HL-60 (cell line): ENCODE data around the gene CAGE1.

Source experiments
- CTCF ChIP-seq: IDR thresholded peaks from one replicate; pipeline ENCODE4 v1.5.1; 2011; ENCODE audit warnings: low read length, control low read depth, inconsistent platforms; ENCODE audit not compliant: insufficient read depth
- GABPA ChIP-seq: IDR thresholded peaks from 2 replicates; pipeline ENCODE4 v1.6.1; 2012; ENCODE audit warnings: low read depth
- POLR2AphosphoS5 ChIP-seq: IDR thresholded peaks from 2 replicates; pipeline ENCODE4 v1.6.1; 2012; ENCODE audit warnings: low read depth
- REST ChIP-seq: IDR thresholded peaks from 2 replicates; pipeline ENCODE4 v1.6.1; 2012; ENCODE audit warnings: low read depth; ENCODE audit not compliant: insufficient replicate concordance
- SPI1 ChIP-seq: IDR thresholded peaks from 2 replicates; pipeline ENCODE4 v1.6.1; 2012; ENCODE audit warnings: low read depth, mild to moderate bottlenecking, borderline replicate concordance

- TF ChIP-seq CTCF: peak; percentile 43
- TF ChIP-seq REST: no peak
- TF ChIP-seq GABPA: no peak
- no peak for TF ChIP-seq POLR2AphosphoS5
- no peak for TF ChIP-seq SPI1
These were observed 35.6 kb upstream of the CAGE1 start for GRCh38 chr6:7424967-7425807.
